Neural cell (in vitro differentiated cells): Measurements from ENCODE around the gene CDON.

ENCODE experiments used
- CTCF ChIP-seq: fragments of 450-650 bp; IDR thresholded peaks from 2 replicates; pipeline ENCODE4 v1.5.1; 2014; ENCODE audit warnings: antibody characterized with exemption, mild to moderate bottlenecking, moderate library complexity; ENCODE audit not compliant: poor library complexity, severe bottlenecking
- TAF1 ChIP-seq: IDR thresholded peaks from 2 replicates; pipeline ENCODE4 v1.6.1; 2012; ENCODE audit warnings: low read depth

- TF ChIP-seq CTCF (no peak), TAF1 (no peak)
Observed at GRCh38 chr11:126006068-126006467, 56.6 kb downstream of the CDON start.
